Tibial artery (tissue), 4 donors: Measurements from ENCODE around the gene LENG9.

Experiments used
- DNase-seq, 2 donors: peaks; one replicate each; pipeline ENCODE4 v3.0.0-alpha.2; 2019
- H3K27ac ChIP-seq, 2 donors: fragments of 200-600 bp; sonication (generic) in 1 of 2; 1 replicate in 1 of 2; 2 replicates in 1 of 2; pipeline ENCODE4 v1.5.1; 2018 to 2019; ENCODE audit warnings: mild to moderate bottlenecking in 1 of 2
- H3K27me3 ChIP-seq, 2 donors: fragments of 200-600 bp; sonication (generic) in 1 of 2; one replicate each; pipeline versions ENCODE4 v1.5.1 to v1.6.0; 2016 to 2019
- H3K36me3 ChIP-seq, 3 donors: fragments of 200-600 bp; sonication (generic) in 2 of 3; one replicate each; pipeline ENCODE4 v1.5.1; 2016 to 2019; ENCODE audit warnings: mild to moderate bottlenecking in 2 of 3
- H3K4me1 ChIP-seq, 4 donors: fragments of 200-600 bp; sonication (generic) in 2 of 4; 1 replicate in 3 of 4; 2 replicates in 1 of 4; pipeline ENCODE4 v1.5.1; 2016 to 2019
- H3K4me3 ChIP-seq, 2 donors: fragments of 200-600 bp; sonication (generic) in 1 of 2; 1 replicate in 1 of 2; 2 replicates in 1 of 2; pipeline ENCODE4 v1.5.1; 2018 to 2019; ENCODE audit warnings: mild to moderate bottlenecking in 2 of 2
- H3K9me3 ChIP-seq, 3 donors: fragments of 200-600 bp; sonication (generic) in 1 of 3; one replicate each; pipeline ENCODE4 v1.5.1; 2016 to 2019
- CTCF ChIP-seq, 2 experiments: fragments of 200-600 bp in 1 of 2; fragments of 450-650 bp in 1 of 2; IDR thresholded peaks; one replicate each; pipeline ENCODE4 v1.5.1; 2017 to 2019; ENCODE audit warnings: antibody characterized with exemption in 2 of 2, mild to moderate bottlenecking in 1 of 2, moderate library complexity in 1 of 2
- intact Hi-C: fragments of 100-400 bp; cut with DNase I; formaldehyde crosslinking; loops from one replicate; pipeline ENCODE4 v1.15.0; 2023; ENCODE audit warnings: low total_unique reads

LENG9 gene

DNA sequence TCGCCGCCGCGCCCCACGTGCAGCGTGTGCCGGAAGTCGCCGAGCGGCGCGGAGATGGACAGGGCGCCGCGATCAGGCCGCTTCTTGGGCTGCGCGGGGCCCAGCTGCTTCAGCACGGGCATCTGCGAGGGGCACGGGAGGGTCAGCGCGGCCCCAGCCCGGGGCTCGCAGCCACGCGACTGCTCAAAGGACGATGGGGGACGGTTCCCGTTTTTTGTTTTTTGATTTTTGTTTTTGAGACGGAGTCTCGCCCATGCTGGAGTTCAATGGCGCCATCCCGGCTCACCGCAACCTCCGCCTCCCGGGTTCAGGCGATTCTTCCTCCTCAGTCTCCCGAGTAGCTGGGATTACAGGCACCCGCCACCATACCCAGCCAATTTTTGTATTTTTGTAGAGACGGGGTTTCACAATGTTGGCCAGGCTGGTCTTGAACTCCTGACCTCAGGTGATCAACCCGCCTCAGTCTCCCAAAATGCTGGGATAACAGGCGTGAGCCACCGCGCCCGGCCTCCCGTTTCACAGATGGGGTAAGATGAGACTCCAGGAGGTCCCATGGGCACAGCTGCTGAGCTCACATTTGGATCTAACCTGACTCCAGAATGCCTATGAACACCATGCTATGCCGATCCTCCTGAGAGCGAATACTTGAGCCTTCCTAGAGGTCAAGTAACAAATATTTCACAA lies 2.0 kb upstream of the LENG9 start:
- H3K4me1 ChIP-seq = peaks cover 6 to 34% (median 24%) of the 10 kb centered on the region in 4 donors
- peak in 1 of 2 donors; percentile 69 for DNase-seq
- no peak overlapping the region for H3K27ac ChIP-seq
- TF ChIP-seq CTCF (IDR thresholded peaks at IDR 0.05) = no peak
- peaks cover 10 to 16% (median 11%) of the 10 kb centered on the region in 3 donors for H3K36me3 ChIP-seq
- peaks cover 0 to 3% of the 10 kb centered on the region in 2 donors for H3K27me3 ChIP-seq
- intact Hi-C loops = loop anchor here (5.0 kb wide), 1 partner anchor 652 kb away; the partner anchor contains the start of gene PPP1R12C
- peak overlapping the region in 1 of 2 donors; percentile 62 for H3K4me3 ChIP-seq
- H3K9me3 ChIP-seq = no peaks in the 10 kb centered on the region

DNA sequence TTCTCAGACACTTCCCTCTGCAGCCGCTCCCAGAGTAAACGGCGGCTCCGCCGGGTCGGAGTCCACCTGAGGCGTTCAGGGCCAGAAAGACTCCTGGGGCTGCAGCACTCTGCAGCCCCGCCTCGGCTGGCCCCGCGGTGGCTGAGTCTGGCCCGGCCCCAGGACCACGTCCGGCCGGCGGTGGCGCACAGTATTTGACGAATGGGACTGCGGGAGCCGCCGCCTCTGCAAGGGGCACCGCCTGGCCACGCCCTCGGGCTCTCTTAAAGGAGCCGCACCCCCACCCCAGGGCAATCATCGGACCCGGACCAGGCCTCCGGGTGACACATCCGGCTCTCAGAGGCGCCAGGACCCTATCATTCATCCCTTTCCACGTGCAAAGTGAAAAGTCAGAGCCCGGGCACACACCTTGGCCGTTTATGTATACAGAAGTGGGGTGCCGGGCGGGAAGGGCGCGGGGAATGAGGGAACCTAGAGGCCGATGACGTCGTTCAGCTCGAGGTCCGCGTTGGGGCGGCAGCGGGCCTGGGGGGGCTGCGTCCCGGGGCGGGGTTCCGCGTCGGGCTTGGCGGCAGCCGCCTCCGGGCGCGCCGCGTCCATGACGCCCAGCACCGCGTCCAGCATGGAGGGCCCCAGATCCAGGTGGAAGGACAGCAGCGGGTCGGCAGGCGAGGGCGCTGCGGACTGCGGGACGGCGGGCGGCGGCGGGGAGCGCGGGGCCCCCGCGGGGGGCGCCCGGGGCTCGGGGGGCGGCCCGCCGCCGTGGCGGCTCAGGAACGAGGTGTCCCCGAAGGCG lies 1.2 kb upstream of the LENG9 start:
- H3K27ac ChIP-seq = peak overlapping the region; percentile 92 to 99
- intact Hi-C loops = loop anchor here (5.0 kb wide), 1 partner anchor 652 kb away; the partner anchor contains the start of gene PPP1R12C
- peak; percentile 91 to 96 for DNase-seq
- no peaks in the 10 kb centered on the region for H3K9me3 ChIP-seq
- H3K27me3 ChIP-seq = no peaks in the 10 kb centered on the region
- H3K4me3 ChIP-seq = peak overlapping the region; percentile 62 to 85
- TF ChIP-seq CTCF (IDR thresholded peaks at IDR 0.05) = peak in 1 of 2 experiments; percentile 8
- H3K36me3 ChIP-seq = peaks cover 17 to 24% (median 18%) of the 10 kb centered on the region in 3 donors
- peaks cover 6 to 36% (median 23%) of the 10 kb centered on the region in 4 donors for H3K4me1 ChIP-seq

DNA sequence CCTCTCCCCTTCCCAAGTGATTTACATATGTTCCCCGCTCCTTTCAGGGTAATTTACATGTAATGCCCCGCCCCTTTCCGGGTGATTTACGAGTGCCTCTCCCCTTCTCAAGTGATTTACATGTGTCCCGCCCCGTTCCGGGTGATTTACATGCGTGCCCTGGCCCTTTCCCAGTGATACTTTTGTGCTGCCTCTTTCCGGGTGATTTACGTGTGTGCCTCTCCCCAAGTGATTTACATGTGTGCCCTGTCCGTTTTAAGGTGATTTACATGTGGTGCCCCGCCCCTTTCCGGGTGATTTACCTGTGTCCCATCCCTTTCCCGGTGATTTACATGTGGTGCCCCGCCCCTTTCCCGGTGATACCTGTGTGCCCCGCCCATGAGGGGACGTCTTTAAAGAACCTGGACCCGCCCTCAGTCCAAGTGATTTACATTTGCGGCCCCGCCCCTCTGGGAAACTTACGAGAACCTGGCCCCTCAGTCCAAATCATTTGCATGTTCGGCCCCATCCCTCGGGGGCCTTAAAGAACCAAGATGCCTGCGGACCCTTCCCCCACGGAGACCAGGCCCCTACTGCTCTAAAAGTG lies 559 bp upstream of the LENG9 start:
- H3K9me3 ChIP-seq = no peaks in the 10 kb centered on the region
- peak overlapping the region; percentile 62 to 85 for H3K4me3 ChIP-seq
- H3K4me1 ChIP-seq = peaks cover 6 to 40% (median 25%) of the 10 kb centered on the region in 4 donors
- H3K27me3 ChIP-seq = no peaks in the 10 kb centered on the region
- TF ChIP-seq CTCF (IDR thresholded peaks at IDR 0.05) = no peak
- peak overlapping the region; percentile 92 to 99 for H3K27ac ChIP-seq
- peak; percentile 83 to 92 for DNase-seq
- intact Hi-C loops = no loop called here
- peaks cover 23 to 31% (median 25%) of the 10 kb centered on the region in 3 donors for H3K36me3 ChIP-seq

GRCh38 chr19:54462655-54463530 lies 685 bp downstream of the LENG9 start:
- Histone ChIP-seq H3K4me1 (peaks cover 6 to 43% (median 29%) of the 10 kb centered on the region in 4 donors), H3K36me3 (peaks cover 35 to 43% (median 37%) of the 10 kb centered on the region in 3 donors), H3K27me3 (no peaks in the 10 kb centered on the region), H3K4me3 (peak overlapping the region; percentile 62 to 85), H3K27ac (peak overlapping the region; percentile 92 to 99), H3K9me3 (no peaks in the 10 kb centered on the region)
- peak; percentile 52 to 89 for DNase-seq
- peak in 1 of 2 experiments; percentile 21 for TF ChIP-seq CTCF (IDR thresholded peaks at IDR 0.05)
- intact Hi-C loops = no loop called here
